ENCODE results near the gene FLNA.
"Not testable (repeated sequence)": the region's sequence is repeated elsewhere in the genome, so short reads cannot be mapped to it uniquely, and the experiment has no call there.

FLNA gene

DNA sequence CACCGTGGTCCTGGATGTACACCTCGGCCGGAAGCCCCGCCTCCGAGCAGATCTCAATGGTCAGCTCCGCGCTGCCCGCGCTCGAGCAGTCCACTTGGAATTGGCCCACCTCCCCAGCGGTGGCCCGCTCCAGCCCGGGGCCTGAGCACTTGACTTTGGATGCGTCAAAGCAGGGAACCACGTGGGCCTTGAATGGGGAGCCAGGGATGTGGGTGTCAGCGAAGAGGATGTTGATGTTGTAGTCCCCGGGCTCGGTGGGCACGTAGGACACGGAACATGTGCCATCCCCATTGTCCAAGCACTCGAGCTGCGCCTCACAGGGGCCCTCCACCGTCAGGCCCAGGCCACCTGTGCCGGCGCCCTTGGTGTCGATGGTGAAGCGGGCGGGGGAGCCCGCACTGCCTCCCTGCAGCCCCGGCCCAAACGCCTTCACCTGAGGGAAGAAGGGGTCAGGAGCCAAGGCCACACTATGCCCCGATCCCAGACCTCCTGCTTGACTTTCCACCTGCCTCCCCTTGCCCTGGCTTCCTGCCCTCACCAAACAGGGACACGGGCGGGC, 14.2 kb downstream of the FLNA start:
- DNase-seq (ENCODE audit: low read depth) = no peak

DNA sequence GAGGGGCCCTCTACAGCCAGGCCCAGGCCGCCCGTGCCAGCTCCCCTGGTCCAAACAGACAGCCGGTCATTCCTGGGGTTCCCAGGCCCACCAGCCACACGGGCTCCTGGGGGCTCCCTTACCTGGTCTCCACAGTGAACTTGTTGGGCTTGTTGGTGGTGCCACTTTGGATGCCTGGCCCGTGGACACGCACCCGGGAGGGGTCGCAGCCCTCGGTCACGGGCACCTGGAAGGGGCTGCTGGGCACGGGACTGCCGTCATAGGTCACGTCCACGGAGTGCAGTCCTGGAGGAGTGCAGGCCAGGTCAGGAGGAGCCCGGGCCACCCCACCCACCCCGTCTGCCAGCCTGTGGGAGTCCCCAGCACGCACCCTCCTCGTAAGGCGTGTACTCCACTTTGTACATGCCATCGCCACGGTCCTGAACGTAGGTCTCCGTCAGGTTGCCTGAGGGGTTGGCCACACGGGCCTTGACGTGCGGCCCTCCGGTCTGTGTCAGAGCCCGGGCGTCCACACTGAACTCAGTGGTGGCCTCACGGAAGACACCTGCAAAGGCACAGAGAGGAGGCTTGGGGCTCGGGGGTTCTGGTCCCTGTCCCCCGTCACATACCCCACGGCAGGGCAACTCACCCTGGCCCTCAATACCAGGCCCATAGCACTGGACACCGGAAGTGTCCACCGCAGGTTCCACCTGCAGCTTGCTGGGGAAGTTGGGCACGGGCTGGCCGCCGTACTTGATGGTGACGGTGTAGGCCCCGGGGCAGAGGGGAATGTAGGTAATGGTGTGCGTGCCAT, 14.9 kb downstream of the FLNA start:
- no peak for DNase-seq (ENCODE audit: low read depth)

DNA sequence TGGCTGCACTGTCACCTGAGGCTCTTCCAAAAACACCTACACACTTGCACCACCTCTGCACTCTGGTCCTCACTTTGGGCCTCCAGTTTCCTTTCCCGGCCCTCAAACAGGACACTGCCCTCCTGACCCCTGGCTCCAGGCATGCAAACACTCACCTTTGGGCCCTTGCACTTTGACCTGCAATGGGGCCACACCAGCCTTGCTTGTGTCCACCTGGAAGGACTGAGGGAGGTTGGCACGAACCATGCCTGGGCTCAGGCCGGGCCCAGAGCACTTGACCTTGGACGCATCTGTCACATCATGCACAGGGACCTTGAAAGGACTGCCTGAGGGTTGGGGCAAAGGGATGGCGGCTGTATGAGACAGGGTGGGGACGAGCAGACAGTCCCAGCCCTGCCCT, 15.6 kb downstream of the FLNA start:
- no peak for DNase-seq (ENCODE audit: low read depth)

DNA sequence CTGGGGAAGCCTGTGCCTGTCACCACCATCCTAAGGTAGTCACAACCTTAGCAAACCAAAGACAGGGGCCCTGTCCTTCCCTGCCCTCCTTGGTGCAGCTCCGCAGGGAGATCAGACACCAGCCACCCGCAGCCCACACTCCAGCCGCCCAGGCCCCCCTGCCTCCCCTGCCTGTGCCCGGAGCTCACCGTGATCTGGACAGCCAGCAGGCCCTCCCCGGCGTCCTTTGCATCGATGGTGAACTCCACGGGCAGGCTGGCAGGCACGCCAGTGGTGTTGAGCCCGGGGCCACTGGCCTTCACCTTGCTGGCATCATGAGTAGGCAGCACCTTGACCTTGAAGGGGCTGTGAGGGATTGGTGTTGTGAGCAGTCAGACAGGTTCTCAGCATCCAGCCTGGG, 16.4 kb downstream of the FLNA start:
- DNase-seq (ENCODE audit: low read depth) = no peak

DNA sequence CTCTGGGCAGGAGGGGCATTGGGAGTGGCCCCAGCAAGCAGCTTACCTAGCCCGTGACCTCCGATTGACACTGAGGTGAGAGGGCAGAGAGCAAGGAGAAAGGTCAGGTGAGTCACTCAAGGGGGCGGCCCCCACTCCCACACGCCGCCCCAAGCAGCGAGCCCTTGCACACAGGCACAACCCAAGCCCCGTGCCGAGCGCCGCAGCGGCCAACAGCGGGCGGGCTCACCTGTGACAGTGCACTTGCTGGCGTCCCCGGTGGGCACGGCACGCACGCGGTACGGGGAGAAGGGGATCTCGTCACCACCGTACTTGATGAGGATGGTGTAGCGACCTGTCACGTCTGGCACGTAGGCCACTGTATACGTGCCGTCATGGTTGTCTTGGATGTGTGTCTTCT, 17.2 kb downstream of the FLNA start:
- DNase-seq (ENCODE audit: low read depth) = no peak

DNA sequence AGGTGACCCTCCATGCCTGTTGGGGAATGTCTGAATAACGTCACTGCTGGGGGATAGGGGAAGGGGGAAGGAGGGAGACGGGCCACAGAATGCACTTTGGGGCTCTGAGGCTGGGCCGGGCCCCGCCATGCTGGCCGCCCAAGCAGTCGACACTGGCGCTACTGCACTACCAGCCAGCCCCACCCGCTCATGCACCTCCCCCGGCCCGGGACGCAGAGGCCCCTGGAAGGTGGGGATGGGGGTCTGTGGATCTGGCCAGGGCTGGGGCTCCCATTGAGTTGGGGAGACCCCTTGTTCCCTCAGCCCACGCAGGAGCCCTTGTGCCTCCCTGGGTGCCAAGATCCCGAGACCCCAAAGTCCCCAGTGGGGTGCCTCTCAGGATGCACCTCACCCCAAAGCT, 17.8 kb downstream of the FLNA start:
- no peak for DNase-seq (ENCODE audit: low read depth)

DNA sequence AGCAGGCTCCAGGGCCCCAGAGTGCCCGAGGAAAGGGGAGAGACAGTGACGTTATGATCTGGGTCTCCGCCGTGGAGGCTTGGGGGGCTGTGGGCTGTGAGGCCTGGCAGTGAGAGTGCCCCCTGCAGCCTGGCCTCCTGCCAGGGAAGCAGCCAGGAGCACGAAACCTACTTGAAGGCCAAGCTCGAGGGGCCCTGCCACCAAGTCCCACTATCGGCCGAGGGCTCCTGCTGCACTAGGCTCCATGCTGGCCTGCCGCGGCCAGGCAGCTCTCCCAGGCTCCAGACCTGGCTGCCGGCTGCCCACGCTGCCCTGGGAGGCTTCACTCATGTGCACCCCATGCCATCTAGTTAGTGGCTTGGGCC, 18.7 kb downstream of the FLNA start:
- DNase-seq (ENCODE audit: low read depth) = no peak

DNA sequence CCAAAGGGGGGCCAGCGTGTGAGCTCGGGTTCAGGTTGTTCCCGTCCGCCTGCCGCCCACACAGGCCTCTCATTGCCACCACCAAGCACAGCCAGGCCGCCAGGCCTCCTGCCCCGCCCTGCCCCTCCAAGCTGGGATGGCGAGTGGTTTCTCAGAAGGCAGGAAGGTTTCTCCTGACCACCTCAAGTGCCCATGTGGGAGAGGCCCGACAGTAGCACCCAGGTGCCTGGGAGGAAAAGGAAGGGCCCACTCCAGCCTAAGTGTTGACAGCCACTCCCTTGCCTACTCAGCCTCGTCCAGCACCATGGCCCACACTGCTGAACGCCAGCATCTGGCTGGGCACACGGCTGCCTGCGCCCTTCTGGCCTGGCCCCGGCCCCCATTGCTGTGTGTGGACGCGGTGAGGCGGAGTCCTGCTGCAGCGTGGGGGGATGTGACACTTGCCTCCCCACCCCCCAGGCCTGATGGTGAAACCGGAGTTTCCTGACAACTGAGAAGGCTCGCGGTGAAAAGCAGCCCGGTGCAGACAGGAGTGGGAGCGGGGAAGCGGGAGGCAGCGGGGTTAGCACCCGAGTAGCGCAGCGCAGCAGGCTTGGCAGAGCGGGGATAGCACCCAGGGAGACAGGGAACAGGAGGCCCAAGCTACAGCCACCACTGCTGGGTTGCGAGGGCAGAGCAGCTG, 19.2 kb downstream of the FLNA start:
- DNase-seq (ENCODE audit: low read depth) = no peak

DNA sequence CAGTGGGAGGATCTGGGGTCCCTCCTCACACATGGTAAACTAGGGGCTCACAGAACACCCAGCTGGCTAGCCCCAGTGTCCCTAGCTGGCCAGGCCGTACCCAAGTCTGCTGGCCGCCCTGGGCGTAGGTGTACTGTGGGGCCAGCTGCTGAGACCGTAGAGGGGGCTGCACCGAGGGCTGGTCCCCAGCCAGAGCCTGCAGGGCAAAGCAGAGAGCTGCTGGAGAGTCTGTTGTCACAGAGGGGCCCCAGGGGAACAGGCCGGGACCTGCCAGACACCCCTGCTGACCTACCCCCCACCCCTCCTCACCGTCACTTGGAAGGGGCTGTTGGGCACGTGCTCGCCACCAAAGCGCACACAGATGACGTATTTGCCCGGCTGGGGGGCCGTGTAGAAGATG, 19.9 kb downstream of the FLNA start:
- DNase-seq (ENCODE audit: low read depth) = no peak

DNA sequence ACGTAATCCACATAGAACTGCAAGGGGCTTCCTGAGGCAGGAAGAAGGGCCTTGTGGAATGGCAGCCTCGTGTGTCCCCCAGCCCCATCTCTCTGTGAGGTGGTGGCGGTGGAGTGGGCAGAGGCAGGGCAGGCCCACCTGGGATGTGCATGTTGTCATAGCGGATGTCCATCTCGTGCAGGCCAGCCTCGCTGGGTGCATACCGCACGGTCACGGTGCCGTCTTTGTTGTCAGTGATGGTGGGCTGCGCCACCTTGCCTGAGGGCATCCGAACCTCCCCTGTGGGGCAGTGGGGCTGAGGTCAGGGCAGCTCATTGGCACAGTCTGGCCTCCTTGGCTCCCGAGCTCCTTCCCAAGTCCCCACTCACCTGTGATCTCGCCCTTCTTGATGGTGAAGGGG, 20.4 kb downstream of the FLNA start:
- DNase-seq (ENCODE audit: low read depth) = no peak

DNA sequence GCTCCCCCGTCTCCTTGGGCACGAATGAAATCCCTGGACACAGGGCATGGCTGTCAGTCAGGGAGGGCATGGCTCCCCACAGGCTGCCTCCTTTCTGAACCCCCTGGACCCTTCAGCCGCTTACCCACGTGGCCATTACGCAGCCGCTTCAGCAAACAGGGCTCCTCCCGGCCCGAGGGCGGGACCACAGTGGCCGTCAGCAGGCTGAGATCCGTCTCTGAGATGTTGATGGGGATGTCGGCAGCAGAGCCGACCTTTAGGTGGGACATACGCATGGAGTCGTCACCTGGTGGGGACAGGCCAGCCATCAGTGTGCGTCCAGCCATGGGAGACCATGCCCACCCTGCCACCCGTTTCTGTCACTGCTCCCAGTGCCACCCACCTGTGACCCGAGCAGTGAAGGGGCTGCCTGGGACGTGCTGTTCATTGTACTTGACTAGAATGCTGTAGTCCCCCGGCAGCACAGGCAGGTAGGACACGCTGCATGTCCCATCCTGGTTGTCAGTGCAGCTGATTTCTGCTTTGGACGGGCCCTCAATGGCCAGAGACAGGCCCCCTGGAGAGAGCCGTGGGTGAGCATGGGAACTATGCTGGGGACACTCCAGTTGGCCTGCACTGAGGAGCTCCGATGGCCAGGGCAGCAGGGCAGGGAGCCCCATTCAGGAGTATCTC, 21.1 kb downstream of the FLNA start:
- no peak for DNase-seq (ENCODE audit: low read depth)

DNA sequence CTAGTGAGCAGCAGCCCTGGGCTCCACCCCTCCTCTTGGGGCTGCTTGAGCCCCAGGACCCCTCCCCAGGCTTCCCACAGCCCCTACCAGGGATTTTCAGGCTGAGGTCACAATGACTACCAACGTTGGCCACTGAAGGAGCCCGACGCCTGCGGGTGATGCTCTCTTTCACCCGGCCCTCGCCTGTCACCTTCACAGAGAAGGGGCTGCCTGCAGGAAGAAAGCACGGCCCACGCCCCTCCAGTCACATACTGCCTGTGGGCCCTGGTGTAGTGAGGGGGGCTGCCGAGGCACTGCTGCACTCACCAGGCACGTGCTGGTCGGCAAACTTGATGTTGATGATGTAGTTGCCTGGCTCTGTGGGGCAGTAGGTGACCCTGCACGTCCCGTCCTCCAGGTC, 22.0 kb downstream of the FLNA start:
- no peak for DNase-seq (ENCODE audit: low read depth)

DNA sequence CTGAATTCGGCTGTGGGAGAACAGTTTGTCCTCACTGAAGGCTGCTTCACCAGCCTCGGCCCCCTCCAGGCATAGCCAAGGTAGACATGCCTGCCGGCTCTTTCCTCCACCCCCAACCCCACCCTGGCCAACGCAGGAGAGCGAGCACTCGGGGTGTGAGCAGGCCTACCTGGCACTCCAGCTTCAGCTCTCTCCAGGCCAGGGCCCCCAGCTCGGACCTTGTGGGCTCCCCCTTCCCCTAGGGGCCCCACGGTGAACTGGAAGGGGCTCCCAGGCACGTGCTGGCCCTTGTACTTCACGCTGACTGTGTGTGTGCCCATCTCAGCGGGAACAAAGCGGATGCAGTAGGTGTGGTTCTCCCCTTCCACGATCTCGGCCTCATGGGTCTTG, 22.4 kb downstream of the FLNA start:
- no peak for DNase-seq (ENCODE audit: low read depth)

DNA sequence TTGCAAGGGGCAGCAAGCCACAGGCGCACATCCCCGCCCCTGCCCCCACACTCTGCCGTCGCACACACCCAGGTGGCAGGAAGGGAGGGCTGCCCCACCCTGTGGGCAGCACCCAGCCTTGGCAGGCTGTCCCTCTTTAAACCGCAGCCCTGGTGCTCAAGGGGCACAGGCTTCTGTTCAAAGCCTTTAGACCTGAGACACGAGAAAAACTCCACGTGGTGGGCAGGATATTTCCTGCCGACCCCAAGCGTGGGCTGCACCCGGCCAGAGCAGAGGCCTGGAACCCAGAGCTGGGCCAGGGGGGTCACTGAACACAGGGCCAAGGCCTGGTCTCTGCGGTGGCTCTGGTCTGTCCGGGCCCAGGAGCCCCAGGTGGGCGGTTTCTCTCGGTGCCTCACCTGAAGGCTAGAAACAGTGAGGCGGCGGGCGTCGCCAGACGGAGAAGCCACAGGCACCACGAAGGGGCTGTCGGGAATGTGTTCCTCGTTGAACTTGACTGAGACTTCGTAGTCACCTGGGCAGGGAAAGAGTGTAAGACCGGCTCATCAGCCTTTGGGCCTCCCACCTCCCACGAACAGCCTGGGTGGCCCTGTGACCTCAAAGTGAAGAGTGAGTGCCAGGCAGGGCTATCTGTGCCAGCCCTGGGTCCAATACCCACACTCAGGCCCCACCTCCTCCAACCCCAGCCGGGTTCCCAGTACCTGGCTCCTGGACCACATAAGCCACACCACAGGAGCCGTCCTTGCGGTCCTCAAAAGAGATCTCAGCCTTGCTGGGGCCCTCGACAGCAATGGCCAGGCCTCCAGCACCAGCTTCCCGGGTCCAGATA, 23.0 kb downstream of the FLNA start:
- DNase-seq (ENCODE audit: low read depth) = no peak

DNA sequence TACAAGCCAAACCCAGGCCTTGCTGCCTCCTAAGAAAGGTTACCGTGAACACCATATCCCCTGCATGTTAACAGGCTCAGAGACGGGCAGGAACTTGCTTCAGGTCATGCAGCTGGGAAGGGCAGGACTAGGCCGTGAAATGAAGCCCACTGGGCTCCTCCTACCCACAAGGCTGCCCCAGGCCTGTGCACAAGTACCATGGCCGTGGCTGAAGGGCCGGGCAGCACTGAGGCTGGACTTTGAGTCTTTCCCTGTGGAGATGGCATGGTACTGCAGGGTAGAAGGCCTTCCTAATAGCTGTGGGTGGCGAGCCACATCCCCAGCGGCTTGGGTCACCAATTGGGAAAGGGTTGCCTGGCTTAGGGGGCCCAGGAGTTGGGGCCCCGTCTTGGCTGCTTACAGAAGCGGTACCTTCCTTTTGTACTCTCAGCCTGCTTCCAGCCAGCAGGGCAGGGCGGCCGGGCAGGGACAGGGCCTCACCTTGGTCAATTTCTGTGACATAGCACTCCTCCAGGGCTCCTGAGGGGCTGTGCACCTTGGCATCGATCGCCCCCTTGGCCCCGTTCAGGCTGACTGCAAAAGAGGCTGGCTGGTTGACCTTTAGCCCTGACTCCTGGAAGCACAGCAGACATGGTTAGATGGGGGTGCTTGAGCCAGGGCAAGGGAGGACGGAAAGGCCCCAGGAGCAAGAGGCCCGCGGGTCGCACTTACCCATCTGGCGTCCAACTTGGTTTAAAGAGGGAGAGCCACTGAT, 23.8 kb downstream of the FLNA start:
- DNase-seq (ENCODE audit: low read depth) = no peak

DNA sequence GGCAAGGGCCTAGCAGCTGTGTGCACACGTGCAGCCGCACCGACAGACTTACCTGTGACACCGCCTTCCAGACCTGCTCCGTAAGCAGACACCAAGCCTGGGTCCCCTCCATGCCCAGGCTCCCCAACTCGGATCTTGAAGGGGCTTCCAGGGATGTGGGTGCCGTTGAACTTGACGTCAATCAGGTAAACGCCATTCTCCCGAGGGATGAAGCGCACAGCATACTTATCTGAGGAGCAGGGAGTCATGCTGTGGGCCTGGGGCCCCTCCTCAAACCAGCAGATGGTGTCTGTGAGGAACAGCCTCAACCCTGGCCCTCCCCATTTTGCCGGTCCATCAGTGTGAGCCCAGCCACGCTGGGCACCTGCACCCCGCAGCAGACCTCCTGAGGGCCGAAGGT, 24.5 kb downstream of the FLNA start:
- DNase-seq (ENCODE audit: low read depth) = no peak

DNA sequence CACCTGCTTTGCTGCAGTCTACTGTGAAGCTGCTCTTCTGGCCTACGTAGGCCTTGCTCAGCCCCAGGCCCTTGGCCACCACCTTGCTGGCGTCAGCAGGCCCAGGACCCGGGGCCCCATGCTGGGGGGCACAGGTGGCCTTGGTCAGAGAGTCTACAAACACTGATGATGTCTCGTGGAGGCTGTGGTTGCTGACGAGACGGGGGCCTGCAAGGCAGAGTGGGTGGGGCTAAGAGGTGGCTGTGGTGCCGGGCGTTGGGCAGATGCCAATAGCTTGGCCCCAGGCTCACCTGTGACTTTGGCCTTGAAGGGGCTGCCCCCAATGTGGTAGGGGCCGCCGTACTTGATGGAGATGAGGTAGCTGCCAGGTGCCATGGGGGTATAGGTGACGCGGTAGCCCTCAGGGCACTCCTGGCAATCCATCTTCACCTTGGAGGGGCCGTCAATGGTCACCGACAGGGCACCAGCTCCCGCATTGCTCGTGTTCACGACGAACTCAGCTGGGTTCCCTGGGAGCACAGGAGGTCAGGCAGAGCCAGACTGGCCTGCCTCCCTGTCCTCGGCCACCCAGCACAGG, 25.0 kb downstream of the FLNA start:
- no peak for DNase-seq (ENCODE audit: low read depth)

DNA sequence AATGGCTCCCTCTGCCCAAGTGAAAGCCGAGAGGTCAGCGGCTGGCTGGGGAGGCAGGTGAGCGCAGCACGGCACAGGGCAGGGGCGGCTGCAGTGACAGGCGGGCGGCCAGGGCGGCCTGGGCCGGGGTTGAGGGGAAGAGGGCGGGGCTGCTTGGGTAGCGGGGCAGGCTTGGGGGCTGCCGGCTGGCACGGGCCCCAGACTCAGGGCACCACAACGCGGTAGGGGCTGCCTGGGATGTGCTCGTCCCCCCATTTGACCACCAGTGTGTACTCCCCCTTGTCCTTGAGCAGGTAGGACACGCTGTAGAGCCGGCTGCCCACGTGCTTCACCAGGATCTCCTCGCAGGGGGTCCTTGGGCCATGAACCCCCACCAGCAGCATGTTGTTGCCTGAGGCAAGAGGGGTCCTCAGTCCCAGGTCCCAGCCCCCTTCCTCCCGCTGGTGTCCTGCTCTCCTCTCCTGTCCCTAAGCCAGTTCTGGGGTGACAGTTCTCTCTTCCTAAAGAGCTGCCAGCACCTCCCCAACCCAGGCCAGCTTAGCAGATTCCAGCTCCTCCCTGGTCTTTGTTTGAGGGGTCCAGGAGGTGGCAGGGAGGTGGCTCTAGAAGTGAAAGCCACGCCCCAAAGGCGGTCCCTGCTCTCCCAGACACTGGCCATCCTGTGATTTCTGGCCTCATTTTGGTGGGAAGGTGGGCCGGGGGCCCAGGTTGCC, 25.6 kb downstream of the FLNA start:
- DNase-seq (ENCODE audit: low read depth) = no peak

DNA sequence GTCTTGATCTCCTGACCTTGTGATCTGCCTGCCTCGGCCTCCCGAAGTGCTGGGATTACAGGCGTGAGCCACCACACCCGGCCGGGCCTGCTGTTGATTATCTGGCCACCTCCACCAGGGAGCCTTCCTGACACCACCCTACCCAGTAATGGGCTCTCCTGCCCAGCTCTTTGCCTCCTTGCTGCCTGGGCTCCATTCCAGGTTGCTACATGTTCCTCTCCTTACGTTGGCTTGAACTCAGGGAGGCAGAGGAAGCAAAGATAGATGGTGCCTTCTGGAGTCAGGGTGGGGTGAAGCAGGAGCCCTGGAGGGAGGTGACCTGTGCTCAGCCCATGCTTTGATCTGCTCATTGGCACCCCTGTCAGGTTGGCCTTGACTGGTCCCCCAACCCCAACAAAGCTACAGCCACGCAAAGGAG, 26.3 kb downstream of the FLNA start:
- DNase-seq (ENCODE audit: low read depth) = no peak

DNA sequence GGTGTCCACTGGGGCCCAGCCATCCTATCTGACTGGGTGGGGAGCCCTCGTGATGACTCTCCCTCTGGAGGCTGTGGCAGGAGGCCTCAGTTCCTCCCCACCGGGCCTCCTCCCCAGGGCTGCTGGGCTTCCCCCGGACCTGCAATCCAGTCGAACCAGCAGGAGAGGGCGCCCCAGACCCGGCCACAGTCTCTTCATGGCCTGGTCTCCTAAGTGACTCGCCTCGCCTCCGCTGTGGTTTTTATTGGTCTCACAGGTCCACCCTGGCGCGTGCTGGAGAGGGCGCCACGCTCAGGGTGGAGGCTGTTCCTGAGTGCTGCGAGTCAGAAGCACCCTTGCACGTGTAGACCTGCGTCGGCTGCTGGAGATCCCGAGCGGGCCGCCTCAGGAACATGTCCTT, 30.8 kb downstream of the FLNA start:
- DNase-seq (ENCODE audit: low read depth) = not testable (repeated sequence)

All from stimulated activated CD8-positive, alpha-beta memory T cell treated with anti-CD3 and anti-CD28 coated beads, Interleukin-12 subunit alpha, Interleukin-12 subunit beta, amount 100 ng/mL, for 1 hour (primary cell).